NCI-H345 (cell line): ENCODE measurements around the gene GCC2.
"Not testable (repeated sequence)": the region's sequence is repeated elsewhere in the genome, so short reads cannot be mapped to it uniquely, and the experiment has no call there.

Experiments
- DNase-seq: peaks from one replicate; lab custom pipeline; 2025; lab: John Stamatoyannopoulos, UW

GCC2 gene

GRCh38 chr2:108448678-108449409 is at the start of gene GCC2:
GCC2 (plus strand) TSS chr2:108449206; CDS start chr2:108449275, 69 bp downstream.
- peak; percentile 97 for DNase-seq

GRCh38 chr2:108399479-108399878 is 49.5 kb upstream of the GCC2 start:
- DNase-seq: no peak

- DNase-seq: no peak
Measured at GRCh38 chr2:108401800-108402199, 47.2 kb upstream of the GCC2 start.

GRCh38 chr2:108403494-108403893 is 45.5 kb upstream of the GCC2 start:
- DNase-seq: no peak

- DNase-seq: no peak
Measured at GRCh38 chr2:108404784-108405397, 44.1 kb upstream of the GCC2 start.

- no peak for DNase-seq
Measured at GRCh38 chr2:108407864-108408729, 40.9 kb upstream of the GCC2 start.

GRCh38 chr2:108409768-108410167 is 39.2 kb upstream of the GCC2 start:
- no peak for DNase-seq

- DNase-seq: peak; percentile 23
Measured at GRCh38 chr2:108412995-108413710, 35.9 kb upstream of the GCC2 start.

GRCh38 chr2:108413711-108414095 is 35.3 kb upstream of the GCC2 start:
- no peak for DNase-seq

- no peak for DNase-seq
Measured at GRCh38 chr2:108414256-108414876, 34.6 kb upstream of the GCC2 start.

- no peak for DNase-seq
Measured at GRCh38 chr2:108414945-108415344, 34.1 kb upstream of the GCC2 start.

GRCh38 chr2:108417254-108417653 is 31.8 kb upstream of the GCC2 start:
- no peak for DNase-seq

- no peak for DNase-seq
Measured at GRCh38 chr2:108418416-108418815, 30.6 kb upstream of the GCC2 start.

GRCh38 chr2:108423067-108423466 is 25.9 kb upstream of the GCC2 start:
- DNase-seq: no peak

GRCh38 chr2:108423502-108424251 is 25.3 kb upstream of the GCC2 start:
- no peak for DNase-seq

- no peak for DNase-seq
Measured at GRCh38 chr2:108428286-108429009, 20.6 kb upstream of the GCC2 start.

- DNase-seq: not testable (repeated sequence)
Measured at GRCh38 chr2:108435578-108435977, 13.4 kb upstream of the GCC2 start.

GRCh38 chr2:108436976-108437375 is 12.0 kb upstream of the GCC2 start:
- no peak for DNase-seq

GRCh38 chr2:108441712-108442111 is 7.3 kb upstream of the GCC2 start:
- DNase-seq: no peak
